Gastrocnemius medialis (tissue), 4 donors: ENCODE results near the gene FKTN. TPM values are rescaled to one million over a fixed set of nuclear protein-coding genes. Genes with fewer than 3 reads are reported as not detected.
"Not testable (repeated sequence)": the region's sequence is repeated elsewhere in the genome, so short reads cannot be mapped to it uniquely, and the experiment has no call there.

Experiments
- ATAC-seq, 2 donors: fragments of 150-250 bp; one replicate each; pipeline ENCODE4 v1.9.1; 2016
- DNase-seq, 2 donors: peaks; one replicate each; pipeline ENCODE4 v3.0.0-alpha.2; 2019
- H3K27ac ChIP-seq, 4 donors: fragments of 200-600 bp; sonication (generic); 1 replicate in 1 of 4; 2 replicates in 3 of 4; pipeline ENCODE4 v1.5.1; 2016 to 2018; ENCODE audit warnings: mild to moderate bottlenecking in 2 of 4, moderate library complexity in 1 of 4
- H3K27me3 ChIP-seq, 3 donors: fragments of 200-600 bp; sonication (generic) in 2 of 3; 1 replicate in 1 of 3; 2 replicates in 2 of 3; pipeline versions ENCODE4 v1.5.1 to v1.6.0; 2016 to 2019; ENCODE audit warnings: mild to moderate bottlenecking in 1 of 3, moderate library complexity in 1 of 3
- H3K36me3 ChIP-seq, 2 donors: fragments of 200-600 bp; sonication (generic) in 1 of 2; one replicate each; pipeline ENCODE4 v1.5.1; 2017 to 2018
- H3K4me1 ChIP-seq, 2 donors: fragments of 200-600 bp; sonication (generic) in 1 of 2; one replicate each; pipeline ENCODE4 v1.5.1; 2016 to 2017; ENCODE audit warnings: mild to moderate bottlenecking in 2 of 2
- H3K4me3 ChIP-seq, 4 donors: fragments of 200-600 bp; sonication (generic) in 3 of 4; 1 replicate in 1 of 4; 2 replicates in 3 of 4; pipeline ENCODE4 v1.5.1; 2016 to 2019; ENCODE audit warnings: mild to moderate bottlenecking in 2 of 4
- H3K9me3 ChIP-seq, 3 donors: fragments of 200-600 bp; sonication (generic) in 2 of 3; 1 replicate in 1 of 3; 2 replicates in 2 of 3; pipeline ENCODE4 v1.5.1; 2016 to 2019
- POLR2A ChIP-seq, 2 donors: fragments of 450-650 bp; IDR thresholded peaks; one replicate each; pipeline ENCODE4 v1.6.1; 2017; ENCODE audit warnings: antibody characterized with exemption in 2 of 2, mild to moderate bottlenecking in 2 of 2, moderate library complexity in 2 of 2
- in situ Hi-C, 4 donors: fragments of 200-750 bp; cut with MboI; loops; one replicate each; pipeline versions ENCODE4 v1.15.0 to v1.8.0; 2017; ENCODE audit warnings: low sequenced_read_pairs in 4 of 4
- intact Hi-C: fragments of 100-400 bp; cut with DNase I; formaldehyde crosslinking; loops from one replicate; pipeline ENCODE4 v1.15.1; 2023; ENCODE audit warnings: low total_unique reads
- total RNA-seq, 4 donors: library from RNA; depleted of rRNA; stranded (reverse); fragments of >200 nt; gene quantifications; one replicate each; pipeline versions ENCODE4 v1.1.0 to v1.2.3, GENCODE V29; 2016
- TF ChIP-seq, protein P1 (sequence below), 5 experiments: fragments of 450-650 bp in 3 of 5; fragments of 200-600 bp in 2 of 5; sonication (generic) in 2 of 5; IDR thresholded peaks in 4 of 5; conservative IDR thresholded peaks in 1 of 5; 1 replicate in 4 of 5; 2 replicates in 1 of 5; pipeline ENCODE4 v1.5.1; 2016 to 2019; ENCODE audit warnings: antibody characterized with exemption in 5 of 5, mild to moderate bottlenecking in 3 of 5, moderate library complexity in 3 of 5

The FKTN gene
- total RNA-seq, 4 donors from 2014 or later, result 3.2 to 7.7 (median 6.1) TPM

DNA sequence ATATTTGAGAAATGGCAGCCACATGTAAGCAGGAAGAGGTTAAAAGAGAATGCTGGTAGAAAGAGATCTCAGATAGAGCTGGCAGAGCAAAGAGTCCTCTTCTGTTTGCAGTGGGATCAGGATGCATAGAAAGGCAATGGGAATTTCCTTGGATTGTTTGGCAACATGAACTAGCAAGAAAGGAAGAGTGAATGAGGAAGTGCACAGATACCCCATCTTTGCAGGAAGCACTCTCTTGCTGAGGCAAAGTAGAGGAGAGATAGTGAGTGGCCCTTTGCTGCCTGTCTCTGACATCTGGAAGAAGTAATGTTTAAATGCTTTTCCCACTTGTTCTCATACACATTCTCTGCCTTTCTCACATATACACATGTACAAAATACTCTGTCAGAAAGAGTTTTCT lies 14.5 kb downstream of the FKTN start:
- in situ Hi-C loops, result loop anchor here in 1 of 4 donors (25.0 kb wide), 1 partner anchor 110 kb away; no protein-coding TSS in a partner anchor
- no peaks in the 10 kb centered on the region for H3K4me1 ChIP-seq
- intact Hi-C loops, result no loop called here
- ATAC-seq (no peak), DNase-seq (no peak)
- H3K9me3 ChIP-seq, result no peaks in the 10 kb centered on the region
- no peak for TF ChIP-seq POLR2A (IDR thresholded peaks at IDR 0.05)
- TF ChIP-seq, protein P1, sequence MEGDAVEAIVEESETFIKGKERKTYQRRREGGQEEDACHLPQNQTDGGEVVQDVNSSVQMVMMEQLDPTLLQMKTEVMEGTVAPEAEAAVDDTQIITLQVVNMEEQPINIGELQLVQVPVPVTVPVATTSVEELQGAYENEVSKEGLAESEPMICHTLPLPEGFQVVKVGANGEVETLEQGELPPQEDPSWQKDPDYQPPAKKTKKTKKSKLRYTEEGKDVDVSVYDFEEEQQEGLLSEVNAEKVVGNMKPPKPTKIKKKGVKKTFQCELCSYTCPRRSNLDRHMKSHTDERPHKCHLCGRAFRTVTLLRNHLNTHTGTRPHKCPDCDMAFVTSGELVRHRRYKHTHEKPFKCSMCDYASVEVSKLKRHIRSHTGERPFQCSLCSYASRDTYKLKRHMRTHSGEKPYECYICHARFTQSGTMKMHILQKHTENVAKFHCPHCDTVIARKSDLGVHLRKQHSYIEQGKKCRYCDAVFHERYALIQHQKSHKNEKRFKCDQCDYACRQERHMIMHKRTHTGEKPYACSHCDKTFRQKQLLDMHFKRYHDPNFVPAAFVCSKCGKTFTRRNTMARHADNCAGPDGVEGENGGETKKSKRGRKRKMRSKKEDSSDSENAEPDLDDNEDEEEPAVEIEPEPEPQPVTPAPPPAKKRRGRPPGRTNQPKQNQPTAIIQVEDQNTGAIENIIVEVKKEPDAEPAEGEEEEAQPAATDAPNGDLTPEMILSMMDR (IDR thresholded peaks at IDR 0.05 in 4 of 5, conservative IDR thresholded peaks at IDR 0.05 in 1 of 5), result no peak
- H3K27ac ChIP-seq, result no peak overlapping the region
- no peak overlapping the region for H3K4me3 ChIP-seq
- no peaks in the 10 kb centered on the region for H3K27me3 ChIP-seq
- peaks cover 3 to 15% of the 10 kb centered on the region in 2 donors for H3K36me3 ChIP-seq

GRCh38 chr9:105579952-105580351 lies 22.0 kb downstream of the FKTN start:
- in situ Hi-C loops, H3K4me3 ChIP-seq, H3K9me3 ChIP-seq, intact Hi-C loops, ATAC-seq, DNase-seq, H3K4me1 ChIP-seq, H3K27ac ChIP-seq, H3K27me3 ChIP-seq: not testable (repeated sequence)
- H3K36me3 ChIP-seq, result peaks cover 0 to 13% of the 10 kb centered on the region in 2 donors

- H3K9me3 ChIP-seq, H3K4me3 ChIP-seq, H3K27me3 ChIP-seq, ATAC-seq, H3K36me3 ChIP-seq, DNase-seq, H3K4me1 ChIP-seq, in situ Hi-C loops, H3K27ac ChIP-seq, intact Hi-C loops: not testable (repeated sequence)
These were observed 23.6 kb downstream of the FKTN start for GRCh38 chr9:105581550-105581949.

- Histone ChIP-seq H3K9me3 (no peaks in the 10 kb centered on the region), H3K36me3 (peaks cover 0 to 7% of the 10 kb centered on the region in 2 donors), H3K4me1 (no peaks in the 10 kb centered on the region), H3K4me3 (no peak overlapping the region), H3K27me3 (no peaks in the 10 kb centered on the region), H3K27ac (no peak overlapping the region)
- in situ Hi-C loops (no loop called here), intact Hi-C loops (no loop called here)
- no peak for TF ChIP-seq POLR2A (IDR thresholded peaks at IDR 0.05)
- TF ChIP-seq, protein P1 (IDR thresholded peaks at IDR 0.05 in 4 of 5, conservative IDR thresholded peaks at IDR 0.05 in 1 of 5), result no peak
- ATAC-seq (no peak), DNase-seq (no peak)
These were observed 35.2 kb downstream of the FKTN start for GRCh38 chr9:105593145-105593544.

DNA sequence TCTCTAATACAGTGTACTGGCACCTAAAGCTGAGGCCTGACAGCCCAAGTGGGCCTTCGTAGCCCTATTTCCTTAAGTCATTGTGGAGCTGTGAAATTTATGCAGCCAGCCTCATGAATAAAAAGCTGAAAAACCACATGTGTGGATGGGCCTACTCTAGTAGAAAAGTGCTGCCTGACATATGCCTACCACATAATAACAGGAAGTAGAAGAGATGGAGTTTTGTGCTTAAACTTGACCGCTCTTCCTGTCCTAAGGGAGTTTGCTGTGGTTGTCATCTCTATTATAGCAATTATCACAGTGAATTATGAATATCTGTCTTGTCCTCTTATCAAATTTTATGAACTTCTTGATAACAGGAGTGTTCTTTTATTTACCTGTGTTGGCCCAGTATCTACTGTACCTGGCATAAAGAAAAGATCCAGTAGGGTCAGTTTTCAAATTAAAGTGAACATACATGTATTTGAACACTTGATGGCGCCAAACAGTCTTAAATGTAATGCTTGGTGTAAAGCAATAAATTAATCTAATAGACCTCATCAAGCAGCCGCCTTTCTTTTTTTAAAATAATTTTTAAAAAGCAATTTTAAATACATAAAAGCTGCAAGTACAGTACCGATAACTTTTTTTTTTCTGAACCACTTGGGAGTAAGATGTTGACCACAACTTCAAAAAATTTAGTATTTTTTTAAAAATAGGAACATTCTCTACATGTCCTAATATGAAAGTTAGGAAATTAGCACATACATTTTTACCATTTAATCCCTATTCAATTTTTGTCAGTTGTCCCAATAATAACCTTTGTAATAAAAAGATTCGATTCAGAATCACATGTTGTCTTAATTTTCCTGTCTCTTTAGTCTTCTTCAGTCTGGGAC lies 51.0 kb downstream of the FKTN start:
- DNase-seq, result no peak
- peak; percentile 55 to 63 for ATAC-seq
- Histone ChIP-seq H3K36me3 (no peaks in the 10 kb centered on the region), H3K4me1 (no peaks in the 10 kb centered on the region), H3K27ac (no peak overlapping the region), H3K4me3 (no peak overlapping the region), H3K27me3 (no peaks in the 10 kb centered on the region), H3K9me3 (no peaks in the 10 kb centered on the region)
- in situ Hi-C loops, result loop anchor here in 2 of 4 donors (25.0 kb wide), 2 partner anchors 253 to 278 kb away; no protein-coding TSS in a partner anchor
- TF ChIP-seq POLR2A (IDR thresholded peaks at IDR 0.05), result no peak
- TF ChIP-seq, protein P1 (IDR thresholded peaks at IDR 0.05 in 4 of 5, conservative IDR thresholded peaks at IDR 0.05 in 1 of 5), result peak; percentile 30 to 73 (median 48)
- intact Hi-C loops, result loop anchor here (1.0 kb wide), 1 partner anchor 272 kb away; no protein-coding TSS in a partner anchor
